B cell (primary cell): ENCODE results near the gene ZBTB16. TPM values are rescaled to one million over a fixed set of nuclear protein-coding genes. Genes with fewer than 3 reads are reported as not detected.

Experiments
- ATAC-seq: fragments of 200-7000 bp; cut with Tn5 transposase; one replicate; pipeline ENCODE4 v1.10.0; 2021; ENCODE audit warnings: low read depth, mild to moderate bottlenecking, moderate number of reproducible peaks, moderate library complexity
- CTCF ChIA-PET: fragments of 350-600 bp; sonication (Branson Sonifier 250); formaldehyde crosslinking; loops from one replicate; lab custom pipeline; 2021; ENCODE audit warnings: antibody characterized with exemption, inconsistent platforms; lab: Charles Lee
- POLR2A ChIA-PET: fragments of 350-600 bp; sonication (Branson Sonifier 250); formaldehyde crosslinking; loops from one replicate; lab custom pipeline; 2021; ENCODE audit warnings: antibody characterized with exemption; lab: Charles Lee
- DNase-seq: peaks from one replicate; pipeline ENCODE4 v3.0.0; 2013
- H2AFZ ChIP-seq: 2 replicates; pipeline ENCODE4 v1.6.1; 2012; ENCODE audit warnings: mild to moderate bottlenecking, low read depth, low read length; ENCODE audit not compliant: insufficient read depth, poor library complexity, severe bottlenecking
- H3K27ac ChIP-seq, 2 donors: 1 replicate in 1 of 2; 2 replicates in 1 of 2; pipeline ENCODE4 v1.5.1; 2012 to 2013; ENCODE audit warnings: low read length in 2 of 2, mild to moderate bottlenecking in 2 of 2, moderate library complexity in 1 of 2
- H3K27me3 ChIP-seq, 4 experiments: fragments of 200-600 bp in 1 of 4; sonication (generic) in 1 of 4; replicated peaks in 1 of 4; 1 replicate in 2 of 4; 2 replicates in 2 of 4; pipeline versions ENCODE4 v1.6.1 to v1.7.0; 2013 to 2016; ENCODE audit warnings: low read length in 3 of 4, mild to moderate bottlenecking in 2 of 4, mixed read lengths in 1 of 4, moderate library complexity in 1 of 4; ENCODE audit not compliant: insufficient read depth in 4 of 4, control insufficient read depth in 3 of 4; ENCODE audit errors: control extremely low read depth in 1 of 4
- H3K36me3 ChIP-seq, 2 experiments: replicated peaks in 1 of 2; 1 replicate in 1 of 2; 2 replicates in 1 of 2; pipeline versions ENCODE4 v1.6.1 to v1.7.1; 2013; ENCODE audit warnings: low read length in 1 of 2; ENCODE audit not compliant: insufficient read depth in 2 of 2, control insufficient read depth in 1 of 2; ENCODE audit errors: control extremely low read depth in 1 of 2, extremely low read depth in 1 of 2
- H3K4me1 ChIP-seq, 2 donors: fragments of 200-600 bp in 1 of 2; sonication (generic) in 1 of 2; 1 replicate in 1 of 2; 2 replicates in 1 of 2; pipeline versions ENCODE4 v1.5.1 to v1.6.1; 2013 to 2017; ENCODE audit warnings: low read length in 2 of 2; ENCODE audit not compliant: control insufficient read depth in 2 of 2, insufficient read depth in 2 of 2
- H3K4me2 ChIP-seq: replicated peaks from 2 replicates; pipeline ENCODE3; 2012; ENCODE audit warnings: mild to moderate bottlenecking, low read depth, low read length; ENCODE audit not compliant: poor library complexity, severe bottlenecking
- H3K4me3 ChIP-seq, 5 experiments: fragments of 200-600 bp in 1 of 5; sonication (generic) in 1 of 5; 1 replicate in 3 of 5; 2 replicates in 2 of 5; pipeline versions ENCODE4 v1.5.1 to v1.7.0; 2011 to 2016; ENCODE audit warnings: low read length in 4 of 5, mild to moderate bottlenecking in 4 of 5, low read depth in 2 of 5, control low read depth in 1 of 5, moderate library complexity in 1 of 5; ENCODE audit not compliant: insufficient read depth in 1 of 5; ENCODE audit errors: control extremely low read depth in 1 of 5, extremely low read depth in 1 of 5
- H3K79me2 ChIP-seq: fragments of 200-600 bp; sonication (generic); one replicate; pipeline ENCODE4 v1.6.0; 2016; ENCODE audit warnings: low read length; ENCODE audit not compliant: control insufficient read depth, insufficient read depth
- H3K9ac ChIP-seq: fragments of 200-600 bp; sonication (generic); 2 replicates; pipeline ENCODE4 v1.6.1; 2017; ENCODE audit warnings: mild to moderate bottlenecking, low read length, moderate library complexity
- H3K9me3 ChIP-seq, 3 donors: one replicate each; pipeline versions ENCODE4 v1.6.1 to v1.7.1; 2013; ENCODE audit warnings: low read length in 2 of 3; ENCODE audit not compliant: control insufficient read depth in 2 of 3, insufficient read depth in 1 of 3; ENCODE audit errors: control extremely low read depth in 1 of 3
- H4K20me1 ChIP-seq: 2 replicates; pipeline ENCODE4 v1.6.0; 2012; ENCODE audit warnings: mild to moderate bottlenecking, low read length; ENCODE audit not compliant: insufficient read depth, control insufficient read depth, poor library complexity, severe bottlenecking
- H3K27ac Mint-ChIP-seq: one replicate; pipeline ENCODE4 v1.8.0; 2021; ENCODE audit warnings: mixed read lengths
- H3K27me3 Mint-ChIP-seq: one replicate; pipeline ENCODE4 v1.8.0; 2021; ENCODE audit warnings: mixed read lengths
- H3K4me1 Mint-ChIP-seq: one replicate; pipeline ENCODE4 v1.8.0; 2021; ENCODE audit warnings: mixed read lengths
- H3K4me3 Mint-ChIP-seq: one replicate; pipeline ENCODE4 v1.8.0; 2021; ENCODE audit warnings: mixed read lengths
- H3K9me3 Mint-ChIP-seq: one replicate; pipeline ENCODE4 v1.8.0; 2022; ENCODE audit warnings: mixed read lengths; ENCODE audit not compliant: insufficient read depth
- EZH2 ChIP-seq: IDR thresholded peaks from 2 replicates; pipeline ENCODE4 v1.6.1; 2012; ENCODE audit warnings: borderline replicate concordance, low read depth, mild to moderate bottlenecking, moderate library complexity, low read length; ENCODE audit not compliant: insufficient read depth, poor library complexity, severe bottlenecking
- WGBS: methylation state at CpG from one replicate; pipeline ENCODE4 v1.1.5; 2013; ENCODE audit warnings: missing lambda C conversion rate; ENCODE audit not compliant: insufficient coverage; 5-methylcytosine and 5-hydroxymethylcytosine counted together
- intact Hi-C: fragments of 100-400 bp; cut with micrococcal nuclease; formaldehyde crosslinking; loops from one replicate; pipeline ENCODE4 v1.10.0; 2022
- polyA plus RNA-seq: library from polyadenylated mRNA; depleted of rRNA; stranded (reverse); fragments of >200 nt; gene quantifications from 2 replicates; pipeline ENCODE4 v1.2.3, GENCODE V29; 2012
- total RNA-seq, 2 donors: library from RNA; stranded (reverse); fragments of 120-200 nt in 1 of 2; gene quantifications; 1 replicate in 1 of 2; 2 replicates in 1 of 2; pipeline versions ENCODE4 v1.2.3 to v1.2.4, GENCODE V29; 2013 to 2022
- TF ChIP-seq, protein P1 (sequence below): fragments of 200-600 bp; IDR thresholded peaks from one replicate; pipeline ENCODE4 v1.8.0; 2022; ENCODE audit warnings: antibody characterized with exemption, mild to moderate bottlenecking

ZBTB16 gene
- total and polyA plus RNA-seq, 2 donors (not counting 1 experiment from before 2014, with no cell fraction given), result 16.0 to 20.6 TPM

DNA sequence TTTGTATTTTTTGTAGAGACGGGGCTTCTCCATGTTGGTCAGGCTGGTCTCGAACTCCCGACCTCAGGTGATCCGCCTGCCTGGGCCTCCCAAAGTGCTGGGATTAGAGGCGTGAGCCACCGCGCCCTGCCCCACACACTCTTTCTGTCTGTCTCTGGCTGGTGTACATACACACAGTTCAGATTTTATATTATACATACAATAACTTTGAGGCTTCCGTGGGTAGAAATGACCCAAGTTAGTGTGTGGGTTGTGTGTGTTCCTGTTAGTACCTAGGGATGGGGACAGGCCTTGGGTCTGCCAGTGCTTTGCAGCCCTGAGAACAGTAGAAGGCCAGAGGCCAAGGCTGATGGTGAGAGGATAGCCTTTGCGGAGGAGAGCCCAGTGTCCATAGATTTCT, 2.8 kb downstream of the ZBTB16 start:
- H3K79me2 ChIP-seq, result no peaks in the 10 kb centered on the region
- TF ChIP-seq EZH2, result no peak
- TF ChIP-seq, protein P1, sequence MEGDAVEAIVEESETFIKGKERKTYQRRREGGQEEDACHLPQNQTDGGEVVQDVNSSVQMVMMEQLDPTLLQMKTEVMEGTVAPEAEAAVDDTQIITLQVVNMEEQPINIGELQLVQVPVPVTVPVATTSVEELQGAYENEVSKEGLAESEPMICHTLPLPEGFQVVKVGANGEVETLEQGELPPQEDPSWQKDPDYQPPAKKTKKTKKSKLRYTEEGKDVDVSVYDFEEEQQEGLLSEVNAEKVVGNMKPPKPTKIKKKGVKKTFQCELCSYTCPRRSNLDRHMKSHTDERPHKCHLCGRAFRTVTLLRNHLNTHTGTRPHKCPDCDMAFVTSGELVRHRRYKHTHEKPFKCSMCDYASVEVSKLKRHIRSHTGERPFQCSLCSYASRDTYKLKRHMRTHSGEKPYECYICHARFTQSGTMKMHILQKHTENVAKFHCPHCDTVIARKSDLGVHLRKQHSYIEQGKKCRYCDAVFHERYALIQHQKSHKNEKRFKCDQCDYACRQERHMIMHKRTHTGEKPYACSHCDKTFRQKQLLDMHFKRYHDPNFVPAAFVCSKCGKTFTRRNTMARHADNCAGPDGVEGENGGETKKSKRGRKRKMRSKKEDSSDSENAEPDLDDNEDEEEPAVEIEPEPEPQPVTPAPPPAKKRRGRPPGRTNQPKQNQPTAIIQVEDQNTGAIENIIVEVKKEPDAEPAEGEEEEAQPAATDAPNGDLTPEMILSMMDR, result no peak
- 97% methylated on average over 2 of the region's 9 CpGs for WGBS
- H3K4me3 Mint-ChIP-seq, result no peak overlapping the region
- no peaks in the 10 kb centered on the region for H4K20me1 ChIP-seq
- no peak overlapping the region for H2AFZ ChIP-seq
- no peak overlapping the region for H3K9ac ChIP-seq
- DNase-seq, result no peak
- H3K27ac ChIP-seq, result no peak overlapping the region
- no peak overlapping the region for H3K27ac Mint-ChIP-seq
- H3K4me2 ChIP-seq, result no peak overlapping the region
- peaks cover 9 to 20% of the 10 kb centered on the region in 2 donors for H3K4me1 ChIP-seq
- no peaks in the 10 kb centered on the region for H3K36me3 ChIP-seq
- peaks cover 0 to 36% (median 16%) of the 10 kb centered on the region in 4 experiments for H3K27me3 ChIP-seq
- ATAC-seq, result no peak
- ChIA-PET POLR2A (no interaction called here), CTCF (interaction anchor here (1.2 to 3.6 kb wide), 2 partner anchors 197 to 199 kb away, joined by 5 to 19 read pairs; no protein-coding TSS in a partner anchor)
- H3K4me3 ChIP-seq, result no peak overlapping the region
- intact Hi-C loops, result no loop called here
- no peaks in the 10 kb centered on the region for H3K9me3 Mint-ChIP-seq
- peaks cover 0 to 4% (median 0%) of the 10 kb centered on the region in 3 donors for H3K9me3 ChIP-seq
- H3K4me1 Mint-ChIP-seq, result peaks cover 18% of the 10 kb centered on the region
- H3K27me3 Mint-ChIP-seq, result peaks cover 49% of the 10 kb centered on the region

GRCh38 chr11:114063149-114063828, 3.8 kb downstream of the ZBTB16 start:
- ChIA-PET CTCF (interaction anchor here (1.2 kb wide), 1 partner anchor 198 kb away, joined by 5 read pairs; no protein-coding TSS in a partner anchor), POLR2A (no interaction called here)
- no peak overlapping the region for H3K4me2 ChIP-seq
- no peak overlapping the region for H3K9ac ChIP-seq
- H3K9me3 Mint-ChIP-seq, result no peaks in the 10 kb centered on the region
- H3K4me3 ChIP-seq, result no peak overlapping the region
- 96% methylated on average over 26 of the region's 26 CpGs for WGBS
- H3K4me1 Mint-ChIP-seq, result peaks cover 18% of the 10 kb centered on the region
- H2AFZ ChIP-seq, result no peak overlapping the region
- DNase-seq, result no peak
- TF ChIP-seq EZH2, result no peak
- TF ChIP-seq, protein P1, result no peak
- no peak overlapping the region for H3K27ac ChIP-seq
- no peaks in the 10 kb centered on the region for H3K79me2 ChIP-seq
- H3K4me1 ChIP-seq, result peaks cover 8 to 20% of the 10 kb centered on the region in 2 donors
- H3K9me3 ChIP-seq, result peaks cover 0 to 4% (median 0%) of the 10 kb centered on the region in 3 donors
- peaks cover 0 to 26% (median 9%) of the 10 kb centered on the region in 4 experiments for H3K27me3 ChIP-seq
- no peak overlapping the region for H3K27ac Mint-ChIP-seq
- H4K20me1 ChIP-seq, result no peaks in the 10 kb centered on the region
- H3K36me3 ChIP-seq, result no peaks in the 10 kb centered on the region
- intact Hi-C loops, result no loop called here
- H3K27me3 Mint-ChIP-seq, result peaks cover 39% of the 10 kb centered on the region
- ATAC-seq, result no peak
- H3K4me3 Mint-ChIP-seq, result no peak overlapping the region
